Measurements from ENCODE around the gene ZNF117. TPM values are rescaled to one million over a fixed set of nuclear protein-coding genes. Genes with fewer than 3 reads are reported as not detected.

ZNF117 gene
- total and polyA plus RNA-seq, 9 of the 15 experiments (the other 6 are each of a cell fraction or from before 2014, with no cell fraction given): 2.5 to 18.9 (median 14.1) TPM

GRCh38 chr7:64999165-65000004 lies 8.5 kb upstream of the ZNF117 start (continued):
- TF ChIP-seq KAT2B (IDR thresholded peaks at IDR 0.05; ENCODE audit: low read depth, low read length) (no peak), NR1H2 (CRISPR knock-in tag; IDR thresholded peaks at IDR 0.05) (no peak), USF1 (CRISPR knock-in tag; IDR thresholded peaks at IDR 0.05) (no peak), TARDBP (IDR thresholded peaks at IDR 0.05) (peak; percentile 81; the same call in 1 of the 2 replicates), HDAC2 (IDR thresholded peaks at IDR 0.05) (peak; percentile 95), ZBTB49 (CRISPR knock-in tag; IDR thresholded peaks at IDR 0.05; ENCODE audit: borderline replicate concordance) (no peak), ZNF518B (CRISPR knock-in tag; IDR thresholded peaks at IDR 0.05) (no peak), GABPB2 (CRISPR knock-in tag; conservative IDR thresholded peaks at IDR 0.05) (no peak), FOXP4 (CRISPR knock-in tag; IDR thresholded peaks at IDR 0.05; ENCODE audit: borderline replicate concordance) (no peak), FOSL1 (tag; conservative IDR thresholded peaks at IDR 0.05) (peak; percentile 100), NFE2 (IDR thresholded peaks at IDR 0.05; ENCODE audit: low read depth) (peak; percentile 75), DNMT1 (IDR thresholded peaks at IDR 0.05) (no peak), PHTF2 (CRISPR knock-in tag; IDR thresholded peaks at IDR 0.05) (no peak), ZNF79 (CRISPR knock-in tag; IDR thresholded peaks at IDR 0.05; ENCODE audit: low read depth) (no peak), PATZ1 (CRISPR knock-in tag; IDR thresholded peaks at IDR 0.05; ENCODE audit: borderline replicate concordance) (no peak), GABPB1 (CRISPR knock-in tag; IDR thresholded peaks at IDR 0.05) (peak; percentile 65; the same call in 1 of the 2 replicates), HIVEP1 (CRISPR knock-in tag; IDR thresholded peaks at IDR 0.05) (no peak)

All from K562 (cell line).